Chondrocyte (in vitro differentiated cells): ENCODE data around the gene EED. TPM values are rescaled to one million over a fixed set of nuclear protein-coding genes. Genes with fewer than 3 reads are reported as not detected.

ENCODE experiments used
- DNase-seq: peaks from one replicate; pipeline ENCODE4 v3.0.0; 2021; ENCODE audit warnings: mixed read lengths, low spot score
- H3K27ac Mint-ChIP-seq: one replicate; pipeline ENCODE4 v1.8.0; 2021; ENCODE audit warnings: mild to moderate bottlenecking, moderate library complexity, mixed read lengths; ENCODE audit not compliant: unreplicated experiment
- H3K27me3 Mint-ChIP-seq: 2 replicates; pipeline ENCODE4 v1.8.0; 2021; ENCODE audit warnings: low read depth, mixed read lengths
- H3K36me3 Mint-ChIP-seq: 2 replicates; pipeline ENCODE4 v1.8.0; 2021; ENCODE audit warnings: low read depth, mixed read lengths
- H3K4me1 Mint-ChIP-seq: 2 replicates; pipeline ENCODE4 v1.8.0; 2021; ENCODE audit warnings: low read depth, mild to moderate bottlenecking, mixed read lengths
- H3K4me3 Mint-ChIP-seq: one replicate; pipeline ENCODE4 v1.8.0; 2021; ENCODE audit warnings: mild to moderate bottlenecking, moderate library complexity, mixed read lengths; ENCODE audit not compliant: unreplicated experiment
- H3K9me3 Mint-ChIP-seq: 2 replicates; pipeline ENCODE4 v1.8.0; 2021; ENCODE audit warnings: low read depth, mixed read lengths
- CTCF ChIP-seq: fragments of 200-600 bp; sonication (generic); IDR thresholded peaks from 2 replicates; pipeline ENCODE4 v1.5.0; 2021; ENCODE audit warnings: antibody characterized with exemption, mild to moderate bottlenecking, moderate library complexity
- total RNA-seq: library from RNA; stranded (reverse); gene quantifications from 3 replicates; pipeline ENCODE4 v1.2.1, GENCODE V29; 2021

Gene EED
- total RNA-seq, 1 donor from 2014 or later = 13.8 TPM

DNA sequence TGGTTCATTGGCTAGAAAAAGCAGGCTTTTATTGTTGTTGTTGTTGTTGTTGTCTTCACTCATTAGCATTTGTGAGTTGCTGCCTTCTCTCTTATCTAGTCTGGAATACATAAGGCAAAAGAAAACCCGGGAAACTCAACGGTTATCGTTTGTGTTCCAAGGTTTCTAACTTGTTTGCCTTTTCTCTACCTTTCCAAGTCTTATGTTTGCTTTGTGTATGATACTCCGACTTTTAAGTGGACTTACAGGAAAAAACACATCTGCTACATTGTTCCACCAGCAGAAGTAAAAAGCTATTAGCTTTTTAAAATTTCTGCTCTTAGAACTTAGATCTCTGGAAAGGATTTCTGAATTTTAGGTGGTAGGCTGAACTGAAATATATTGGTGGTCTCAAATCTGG is 30.4 kb downstream of the EED start:
- Mint-ChIP-seq H3K9me3 (no peaks in the 10 kb centered on the region), H3K4me3 (no peak overlapping the region), H3K27me3 (no peaks in the 10 kb centered on the region), H3K27ac (no peak overlapping the region), H3K4me1 (no peaks in the 10 kb centered on the region), H3K36me3 (peaks cover 27% of the 10 kb centered on the region)
- DNase-seq = no peak
- no peak for TF ChIP-seq CTCF

DNA sequence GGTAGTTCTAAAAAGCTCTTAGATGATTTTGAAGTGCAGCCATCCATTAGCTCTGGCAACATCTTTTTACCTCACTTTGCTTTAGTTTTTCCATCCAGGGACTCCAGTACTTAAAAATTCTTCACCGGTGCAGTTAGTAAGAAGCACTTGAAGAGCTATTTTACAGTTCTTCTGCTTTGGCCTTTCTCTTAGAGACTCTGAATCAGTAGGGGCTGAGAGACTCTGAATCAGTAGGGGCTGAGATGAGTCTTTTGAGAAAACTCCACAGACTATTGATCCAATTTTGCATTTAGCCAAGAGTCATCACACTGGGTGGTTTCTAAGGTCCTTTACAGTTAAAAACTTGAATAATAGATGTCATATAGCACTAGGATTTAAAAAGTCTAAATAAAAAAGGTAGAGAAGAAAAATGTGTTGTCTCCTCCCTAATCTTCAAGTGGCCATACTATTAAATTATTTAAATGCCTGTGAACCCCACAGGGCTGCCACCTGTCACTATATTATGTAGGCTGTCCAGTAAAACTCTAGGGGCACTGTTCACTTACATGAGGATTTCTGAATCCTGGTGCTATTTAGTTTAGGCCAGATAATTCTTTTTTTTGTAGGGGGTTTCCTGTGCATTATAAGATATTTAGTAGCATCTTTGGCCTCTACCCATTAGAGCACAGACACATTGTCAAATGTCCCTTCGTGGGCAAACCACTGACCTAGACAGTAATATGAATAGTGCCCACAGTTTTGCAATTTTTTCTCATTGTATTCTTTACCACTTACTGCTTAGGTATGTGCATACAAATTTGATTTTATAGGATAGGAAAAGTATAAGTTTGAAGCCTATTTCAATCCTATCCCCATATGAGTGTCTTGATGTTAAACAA is 31.2 kb downstream of the EED start:
- H3K27ac Mint-ChIP-seq = no peak overlapping the region
- no peaks in the 10 kb centered on the region for H3K9me3 Mint-ChIP-seq
- H3K4me3 Mint-ChIP-seq = no peak overlapping the region
- peaks cover 24% of the 10 kb centered on the region for H3K36me3 Mint-ChIP-seq
- H3K4me1 Mint-ChIP-seq = no peaks in the 10 kb centered on the region
- H3K27me3 Mint-ChIP-seq = no peaks in the 10 kb centered on the region
- no peak for DNase-seq
- TF ChIP-seq CTCF = peak; percentile 18

DNA sequence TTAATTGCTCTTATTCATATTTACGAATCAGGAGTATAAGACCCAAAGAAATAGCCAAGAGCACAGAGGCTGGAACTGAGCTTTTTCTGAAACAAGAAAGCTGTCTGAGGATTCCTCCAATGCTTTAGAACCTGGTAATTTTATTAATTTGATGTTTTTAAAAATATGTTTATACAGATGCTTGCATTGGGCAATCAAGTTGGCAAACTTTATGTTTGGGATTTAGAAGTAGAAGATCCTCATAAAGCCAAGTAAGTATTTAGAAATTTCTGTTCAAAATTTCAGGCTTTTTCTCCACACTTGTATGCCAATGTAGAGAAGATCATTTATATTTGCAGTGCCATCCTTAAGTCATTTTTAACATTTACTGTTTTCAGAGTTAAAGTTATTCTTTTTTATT is 33.2 kb downstream of the EED start:
- H3K4me1 Mint-ChIP-seq = no peaks in the 10 kb centered on the region
- peaks cover 21% of the 10 kb centered on the region for H3K36me3 Mint-ChIP-seq
- no peak overlapping the region for H3K27ac Mint-ChIP-seq
- DNase-seq = no peak
- no peak for TF ChIP-seq CTCF
- no peak overlapping the region for H3K4me3 Mint-ChIP-seq
- no peaks in the 10 kb centered on the region for H3K27me3 Mint-ChIP-seq
- H3K9me3 Mint-ChIP-seq = no peaks in the 10 kb centered on the region

DNA sequence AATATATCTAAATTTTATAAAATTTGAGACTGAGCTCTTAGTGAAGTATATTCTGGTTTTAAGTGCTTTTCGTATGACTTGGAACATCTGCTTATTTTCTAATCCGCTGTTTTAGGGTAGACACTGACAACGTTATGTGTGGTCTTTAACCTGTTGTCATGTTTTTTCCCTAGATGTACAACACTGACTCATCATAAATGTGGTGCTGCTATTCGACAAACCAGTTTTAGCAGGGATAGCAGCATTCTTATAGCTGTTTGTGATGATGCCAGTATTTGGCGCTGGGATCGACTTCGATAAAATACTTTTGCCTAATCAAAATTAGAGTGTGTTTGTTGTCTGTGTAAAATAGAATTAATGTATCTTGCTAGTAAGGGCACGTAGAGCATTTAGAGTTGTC is 33.7 kb downstream of the EED start:
- Mint-ChIP-seq H3K27ac (no peak overlapping the region), H3K4me3 (no peak overlapping the region), H3K27me3 (no peaks in the 10 kb centered on the region), H3K36me3 (peaks cover 21% of the 10 kb centered on the region), H3K4me1 (no peaks in the 10 kb centered on the region), H3K9me3 (no peaks in the 10 kb centered on the region)
- DNase-seq = no peak
- no peak for TF ChIP-seq CTCF

DNA sequence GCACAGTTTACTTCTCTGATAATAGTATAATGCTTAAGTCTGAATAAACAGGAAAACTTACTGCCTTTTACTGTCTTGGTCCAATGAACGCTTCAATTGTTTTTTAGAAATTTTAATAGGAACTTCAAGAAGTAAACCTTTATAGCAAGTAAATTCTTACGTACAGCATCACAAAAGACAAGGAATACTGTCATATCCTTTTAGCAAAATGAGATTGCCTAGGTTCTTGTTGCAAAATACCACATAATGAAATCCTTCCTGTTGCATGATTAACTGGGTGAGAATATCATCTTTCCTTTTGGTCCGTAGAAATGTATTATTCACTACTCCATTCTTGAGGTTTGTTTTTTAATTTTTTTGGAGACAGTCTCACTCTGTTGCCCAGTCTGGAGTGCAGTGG is 35.2 kb downstream of the EED start:
- Mint-ChIP-seq H3K36me3 (peaks cover 23% of the 10 kb centered on the region), H3K4me3 (no peak overlapping the region), H3K9me3 (no peaks in the 10 kb centered on the region), H3K27ac (no peak overlapping the region), H3K4me1 (no peaks in the 10 kb centered on the region), H3K27me3 (no peaks in the 10 kb centered on the region)
- no peak for TF ChIP-seq CTCF
- DNase-seq = no peak
